HG03139 (cell line): Measurements from ENCODE around the gene IVD.

Experiments used
- ATAC-seq: cut with Tn5 transposase; IDR thresholded peaks from one replicate; pipeline ENCODE4 v1.9.1; 2021; ENCODE audit not compliant: unreplicated experiment

Gene IVD

DNA sequence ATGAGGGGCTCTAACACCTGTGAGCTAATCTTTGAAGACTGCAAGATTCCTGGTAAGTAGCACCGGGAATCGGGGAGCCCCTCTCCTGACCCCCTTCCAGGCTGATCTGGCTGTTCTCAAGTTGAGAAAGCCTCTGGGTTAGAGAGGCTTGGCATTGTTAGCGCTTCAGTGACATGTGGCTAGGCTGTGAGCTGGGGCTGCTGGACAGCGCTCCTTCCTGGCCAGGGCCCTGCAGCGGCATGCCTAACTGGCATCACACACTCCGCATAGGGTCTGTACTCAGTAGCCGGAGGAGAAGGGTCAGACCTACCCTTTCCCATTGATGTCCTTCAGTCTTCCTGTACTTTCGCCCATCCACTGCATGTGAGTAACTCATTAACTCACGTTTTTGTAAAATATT is 7.4 kb downstream of the IVD start:
- ATAC-seq: no peak

DNA sequence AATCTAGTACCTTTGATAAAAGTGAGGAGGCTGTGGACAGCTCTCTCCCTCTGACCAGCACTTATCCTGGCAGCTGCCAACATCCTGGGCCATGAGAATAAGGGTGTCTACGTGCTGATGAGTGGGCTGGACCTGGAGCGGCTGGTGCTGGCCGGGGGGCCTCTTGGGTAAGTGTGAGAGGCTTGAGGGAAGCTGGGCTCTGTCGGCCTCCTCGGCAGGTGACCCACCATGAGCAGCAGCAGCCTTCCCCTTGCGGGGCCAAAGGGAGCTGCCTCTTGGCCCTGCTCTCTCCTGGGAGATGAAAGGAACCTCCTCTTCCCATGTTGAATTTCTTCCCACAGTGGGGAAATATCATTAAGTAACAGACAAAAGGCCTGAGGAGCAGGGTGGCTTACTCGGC is 9.2 kb downstream of the IVD start:
- no peak for ATAC-seq

DNA sequence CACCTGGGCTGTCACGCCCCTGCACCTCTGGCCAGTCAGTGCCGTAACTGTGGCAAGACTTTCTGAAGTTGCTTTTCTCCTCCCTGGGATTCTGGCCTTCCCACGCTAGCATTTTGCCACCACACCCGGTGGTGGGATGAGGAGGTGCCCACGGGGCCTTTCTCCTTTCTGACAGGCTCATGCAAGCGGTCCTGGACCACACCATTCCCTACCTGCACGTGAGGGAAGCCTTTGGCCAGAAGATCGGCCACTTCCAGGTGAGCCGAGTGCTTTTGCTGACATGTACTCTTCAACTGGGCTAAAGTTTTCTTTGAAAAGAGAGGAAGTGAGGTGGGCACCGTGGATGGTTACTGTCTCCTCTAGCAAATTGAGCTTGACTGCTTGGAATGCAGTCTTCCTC is 9.6 kb downstream of the IVD start:
- ATAC-seq: no peak

- ATAC-seq: no peak
These were observed 10.5 kb downstream of the IVD start for GRCh38 chr15:40416056-40416455.

DNA sequence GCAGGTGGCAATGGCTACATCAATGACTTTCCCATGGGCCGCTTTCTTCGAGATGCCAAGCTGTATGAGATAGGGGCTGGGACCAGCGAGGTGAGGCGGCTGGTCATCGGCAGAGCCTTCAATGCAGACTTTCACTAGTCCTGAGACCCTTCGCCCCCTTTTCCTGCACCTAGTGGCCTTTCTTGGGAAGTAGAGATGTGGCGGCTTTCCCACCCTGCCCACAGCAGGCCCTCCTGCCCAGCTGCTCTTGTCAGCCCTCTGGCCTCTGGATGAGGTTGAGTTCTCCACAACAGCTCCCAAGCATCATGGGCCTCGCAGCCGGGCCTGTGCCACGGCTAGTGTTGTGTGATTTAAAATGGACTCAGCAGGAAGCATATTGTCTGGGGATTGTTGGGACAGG is 12.5 kb downstream of the IVD start:
- no peak for ATAC-seq

DNA sequence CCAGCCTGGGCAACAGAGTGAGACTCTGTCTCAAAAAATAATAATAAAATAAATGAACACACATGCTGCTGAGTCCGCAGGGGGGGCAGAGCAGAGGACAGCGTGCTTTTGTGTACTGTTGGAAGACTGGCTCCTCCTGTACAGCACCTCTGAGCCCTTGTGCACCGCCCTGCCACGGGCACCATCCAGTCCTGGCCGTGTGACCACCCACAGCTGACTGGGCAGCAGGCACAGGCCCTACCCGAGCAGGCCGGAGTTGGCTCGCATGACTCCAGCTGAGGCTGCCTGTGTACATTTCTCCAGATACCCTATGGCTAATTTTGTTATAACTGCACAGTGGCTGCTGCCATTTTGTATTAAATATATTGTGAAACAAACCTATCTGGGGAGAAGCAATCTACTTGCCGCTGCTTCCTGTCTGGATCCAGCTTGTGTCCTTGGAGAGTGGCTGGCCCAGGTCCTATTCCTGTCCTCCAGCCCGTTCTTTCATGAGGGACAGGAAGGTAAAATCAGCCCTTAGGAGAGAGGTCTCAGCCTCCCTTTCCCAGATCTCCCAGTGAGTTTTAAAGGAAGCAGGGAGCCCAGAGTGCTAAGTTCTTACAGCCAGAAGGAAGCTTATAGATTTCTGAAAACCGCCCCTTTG is 14.6 kb downstream of the IVD start:
- no peak for ATAC-seq

- no peak for ATAC-seq
These were observed 15.2 kb downstream of the IVD start for GRCh38 chr15:40420793-40421192.

DNA sequence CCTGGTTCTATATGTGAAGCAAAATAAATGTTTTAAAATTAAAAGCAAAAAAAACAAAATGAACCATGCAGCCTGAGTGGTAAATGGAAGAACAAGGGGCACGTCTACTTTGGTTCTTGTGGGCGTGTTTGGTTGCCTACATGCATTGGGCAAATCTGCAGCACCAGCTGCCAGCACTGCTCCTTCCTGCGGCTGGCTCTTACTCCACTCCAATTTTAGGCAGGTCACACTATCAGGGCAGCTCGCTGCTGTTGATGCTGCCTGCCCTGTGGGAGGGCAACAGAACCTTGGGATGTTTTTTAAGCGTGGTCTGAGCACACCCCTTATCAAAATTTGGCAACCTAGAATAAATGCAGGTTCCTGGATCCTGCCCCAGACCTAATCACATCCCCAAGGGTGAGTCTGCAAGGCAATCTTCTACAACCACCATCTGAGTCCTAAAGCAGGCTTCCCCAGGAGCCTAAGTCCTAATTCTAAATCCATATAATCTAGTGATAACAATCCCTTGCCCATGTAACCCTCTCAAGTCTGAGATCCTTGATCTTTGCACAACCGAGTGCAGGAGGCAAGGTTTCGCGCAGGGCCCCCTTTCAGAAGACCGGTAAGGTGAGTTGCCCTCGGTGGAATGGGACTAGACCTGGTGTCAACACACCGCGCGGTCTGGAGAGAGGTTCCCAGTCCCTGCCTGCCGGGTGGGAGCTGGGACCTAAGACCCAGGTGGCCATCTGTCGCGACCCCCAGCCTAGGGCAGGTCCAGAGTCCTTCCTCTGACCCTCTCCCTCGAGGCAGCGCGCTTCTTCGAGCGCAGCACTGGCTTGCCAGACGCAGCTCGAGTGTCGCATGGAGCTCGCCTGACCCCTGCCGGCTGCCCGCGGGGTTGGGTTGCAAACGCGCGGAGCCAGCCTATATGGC is 15.9 kb downstream of the IVD start:
- ATAC-seq: peak; percentile 75

DNA sequence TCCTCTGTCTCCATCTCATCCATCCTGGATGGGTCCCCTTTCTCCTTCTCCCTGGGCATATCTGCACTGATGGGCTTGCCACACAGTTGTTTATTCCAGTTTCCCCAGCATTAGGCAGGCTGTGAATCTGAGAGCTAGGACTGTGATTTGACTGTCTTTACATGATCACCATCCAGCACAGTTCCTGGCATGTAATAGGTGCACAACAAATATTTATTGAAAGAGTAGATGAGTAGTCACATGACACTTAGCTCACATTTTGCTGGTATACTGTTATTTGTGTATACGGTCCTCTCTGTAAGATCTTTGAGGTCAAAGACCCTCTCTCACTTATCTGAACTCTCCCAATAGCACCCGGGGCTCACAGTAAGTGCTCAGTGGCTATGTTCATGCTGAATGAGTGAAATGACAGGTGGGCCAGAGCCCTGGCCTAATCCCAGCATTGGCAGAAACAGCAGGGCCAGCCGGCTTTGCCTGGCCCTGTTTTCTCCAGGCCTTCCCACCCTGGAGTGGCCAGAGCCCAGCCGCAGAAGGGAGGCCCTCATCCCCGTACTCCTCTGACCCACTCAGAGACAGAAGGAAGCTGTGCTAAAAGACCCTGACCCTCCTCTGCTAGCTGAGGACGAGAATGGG is 19.0 kb downstream of the IVD start:
- no peak for ATAC-seq

DNA sequence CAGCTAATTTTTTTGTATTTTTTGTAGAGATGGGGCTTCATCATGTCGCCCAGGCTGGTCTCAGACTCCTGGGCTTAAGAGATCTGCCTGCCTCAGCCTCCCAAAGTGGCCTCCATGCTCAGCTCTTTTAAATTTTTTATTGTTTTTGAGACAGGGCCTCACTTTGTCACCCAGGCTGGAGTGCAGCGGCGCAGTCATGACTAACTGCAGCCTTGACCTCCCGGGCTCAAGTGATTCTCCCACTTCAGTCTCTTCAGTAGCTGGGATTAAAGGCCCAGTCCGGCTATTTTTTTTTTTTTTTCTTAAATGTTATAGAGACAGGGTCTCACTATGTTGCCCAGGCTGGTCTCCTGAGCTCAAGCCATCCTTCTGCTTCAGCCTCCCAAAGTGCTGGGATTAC is 20.1 kb downstream of the IVD start:
- no peak for ATAC-seq

- ATAC-seq: no peak
These were observed 21.6 kb downstream of the IVD start for GRCh38 chr15:40427188-40427587.

DNA sequence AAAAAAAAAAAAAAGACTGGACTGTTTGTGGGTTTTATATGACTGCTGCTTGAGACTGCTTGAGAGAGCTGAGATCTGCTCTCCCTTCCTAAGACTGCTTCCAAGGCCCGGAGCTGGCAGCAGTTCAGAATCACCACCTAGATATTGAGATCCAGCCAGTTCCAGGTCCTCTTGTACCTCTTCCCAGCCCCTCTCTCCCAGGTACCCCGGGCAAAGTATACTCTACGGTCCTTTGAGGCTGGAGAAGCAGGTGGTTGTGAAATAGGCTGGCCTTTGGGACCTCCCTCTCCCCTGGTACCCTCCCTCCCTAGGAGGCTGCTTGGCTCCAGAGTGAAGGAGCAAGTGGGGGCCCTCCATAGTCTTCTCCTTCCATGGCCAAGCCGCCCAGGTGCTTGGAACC is 22.6 kb downstream of the IVD start:
- ATAC-seq: no peak

GRCh38 chr15:40429068-40429710 is 23.6 kb downstream of the IVD start:
- ATAC-seq: no peak

- ATAC-seq: no peak
These were observed 24.7 kb downstream of the IVD start for GRCh38 chr15:40430271-40430805.

DNA sequence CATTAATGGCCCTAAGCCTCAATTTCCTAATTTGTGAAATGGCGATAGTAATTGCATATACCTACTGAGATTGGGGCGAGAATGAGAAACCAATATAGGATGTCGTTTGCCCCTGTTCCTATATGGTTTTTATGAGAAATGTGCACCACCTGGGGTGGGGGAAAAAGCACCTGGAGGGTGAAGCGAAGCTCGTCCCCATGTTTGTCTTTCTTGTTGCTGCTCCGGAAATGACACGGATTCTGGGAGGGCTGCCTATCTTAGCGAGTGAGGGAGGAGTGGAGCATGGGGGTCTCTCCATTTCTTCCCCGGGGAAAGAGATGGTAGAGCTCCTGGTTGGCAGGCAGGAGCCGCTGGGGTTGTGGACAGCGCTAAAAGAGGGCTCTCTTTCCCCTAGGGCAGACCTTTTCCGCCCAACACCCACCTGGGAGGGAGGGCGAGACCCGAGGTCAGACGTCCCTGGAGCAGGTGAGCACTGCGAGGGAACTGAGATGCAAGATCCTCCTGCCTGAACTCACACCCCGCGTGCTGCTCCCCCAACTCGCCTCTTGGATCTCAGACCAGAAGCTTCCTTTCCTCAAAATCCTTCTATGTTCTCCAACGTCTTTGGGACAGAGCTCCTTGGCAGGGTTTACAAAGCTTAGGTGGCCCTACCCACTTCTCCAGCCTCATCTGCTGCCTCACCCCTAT is 29.6 kb downstream of the IVD start:
- ATAC-seq: no peak

- no peak for ATAC-seq
These were observed 30.1 kb downstream of the IVD start for GRCh38 chr15:40435710-40436089.

DNA sequence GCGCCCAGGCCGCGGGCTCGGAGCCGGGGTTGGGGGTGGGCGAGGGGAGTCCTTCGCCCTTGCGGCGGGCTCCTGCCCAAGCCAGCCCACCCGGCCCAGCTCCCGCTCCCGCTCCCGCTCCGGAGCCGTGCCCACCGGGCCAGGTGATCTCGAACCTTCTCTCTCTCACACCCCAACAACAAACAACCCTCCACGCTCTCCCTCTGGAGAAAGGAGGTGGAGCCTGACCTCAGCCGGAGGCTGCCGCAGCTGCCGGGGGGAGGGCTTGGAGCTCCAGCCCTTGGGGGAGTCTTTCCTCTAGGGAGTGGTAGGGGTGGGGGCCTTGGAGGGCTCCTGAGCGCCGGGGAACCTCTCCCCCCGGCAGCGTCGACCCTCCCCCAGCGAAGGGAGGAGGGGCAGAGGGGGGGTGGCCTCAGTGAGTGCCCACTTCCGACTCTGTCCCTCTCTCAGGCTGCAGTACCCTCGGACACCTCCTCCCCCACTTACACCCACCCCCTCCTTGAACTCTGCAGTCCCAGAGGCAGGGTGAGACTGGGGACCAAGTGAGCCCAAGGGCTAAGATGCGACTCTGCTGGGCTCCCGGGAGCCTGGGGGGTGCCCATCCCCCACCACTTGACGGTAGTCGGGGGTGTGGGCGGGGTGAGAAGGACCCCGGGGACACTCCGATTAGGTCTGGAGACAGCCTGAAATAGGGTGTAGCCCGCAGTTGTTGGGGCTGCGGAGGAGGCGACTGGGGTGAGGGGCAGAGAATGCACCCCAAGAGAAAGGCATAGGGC is 30.7 kb downstream of the IVD start:
- ATAC-seq: no peak

DNA sequence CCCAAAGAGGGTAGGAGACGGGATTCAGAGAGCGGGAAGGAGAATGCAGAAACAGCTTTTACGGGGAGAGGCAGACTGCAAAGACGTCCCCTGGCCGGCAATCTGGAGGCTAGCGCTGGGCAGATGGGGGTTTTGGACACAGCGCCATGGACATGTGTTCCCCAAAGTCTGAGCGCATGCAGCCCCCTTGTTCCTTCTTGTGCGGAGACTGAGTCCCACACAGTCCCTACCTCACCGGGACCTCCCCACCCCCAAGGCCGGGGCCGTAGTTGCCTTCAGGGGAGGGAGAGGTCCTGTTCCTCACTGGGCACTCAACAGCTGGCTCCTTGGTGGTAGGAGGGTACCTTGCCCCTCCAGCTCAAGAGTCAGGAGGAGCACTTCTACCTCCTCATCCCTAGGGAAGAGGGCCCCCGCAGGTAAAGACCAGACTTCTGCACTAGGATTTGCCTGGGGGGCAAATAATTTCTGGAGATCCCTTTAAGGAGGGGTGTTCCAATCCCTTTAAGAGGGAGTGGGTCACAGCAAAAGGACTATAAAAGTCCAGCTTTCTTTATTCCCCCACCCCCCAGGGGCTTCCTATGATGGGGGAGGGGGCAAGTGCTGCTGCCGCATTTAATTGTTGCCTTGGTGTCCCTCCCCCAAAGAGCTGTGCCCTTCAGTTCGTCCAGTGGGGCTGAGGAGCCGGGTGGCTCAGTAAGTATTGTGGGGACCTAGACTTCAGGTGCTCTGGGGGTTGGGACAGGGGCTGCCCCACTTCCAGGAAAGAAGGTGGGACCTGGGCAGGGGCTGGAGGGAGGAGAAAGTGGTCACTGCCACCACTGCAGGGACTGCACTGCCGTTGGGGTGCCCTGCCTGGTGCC is 31.5 kb downstream of the IVD start:
- no peak for ATAC-seq
